ENCODE results near the gene NPAS3.

Gene NPAS3

GRCh38 chr14:33711811-33712216 is 773.1 kb downstream of the NPAS3 start:
- no peak for DNase-seq (ENCODE audit: low read depth in 2 of 2)

GRCh38 chr14:33714527-33715226 is 776.0 kb downstream of the NPAS3 start:
- no peak for DNase-seq (ENCODE audit: low read depth in 2 of 2)

GRCh38 chr14:33715227-33715528 is 776.5 kb downstream of the NPAS3 start:
- no peak for DNase-seq (ENCODE audit: low read depth in 2 of 2)

- no peak for DNase-seq (ENCODE audit: low read depth in 2 of 2)
Observed at GRCh38 chr14:33716921-33717320, 778.2 kb downstream of the NPAS3 start.

- no peak for DNase-seq (ENCODE audit: low read depth in 2 of 2)
Observed at GRCh38 chr14:33717866-33718265, 779.2 kb downstream of the NPAS3 start.

GRCh38 chr14:33720284-33720787 is 781.7 kb downstream of the NPAS3 start:
- no peak for DNase-seq (ENCODE audit: low read depth in 2 of 2)

GRCh38 chr14:33726685-33727084 is 788.0 kb downstream of the NPAS3 start:
- DNase-seq (ENCODE audit: low read depth in 2 of 2) = no peak

GRCh38 chr14:33727606-33728005 is 788.9 kb downstream of the NPAS3 start:
- DNase-seq (ENCODE audit: low read depth in 2 of 2) = no peak

- DNase-seq (ENCODE audit: low read depth in 2 of 2) = no peak
Observed at GRCh38 chr14:33728010-33728498, 789.4 kb downstream of the NPAS3 start.

GRCh38 chr14:33730156-33730555 is 791.5 kb downstream of the NPAS3 start:
- DNase-seq (ENCODE audit: low read depth in 2 of 2) = no peak

- no peak for DNase-seq (ENCODE audit: low read depth in 2 of 2)
Observed at GRCh38 chr14:33732175-33732574, 793.5 kb downstream of the NPAS3 start.

GRCh38 chr14:33733310-33733709 is 794.6 kb downstream of the NPAS3 start:
- no peak for DNase-seq (ENCODE audit: low read depth in 2 of 2)

- DNase-seq (ENCODE audit: low read depth in 2 of 2) = no peak
Observed at GRCh38 chr14:33733721-33734120, 795.0 kb downstream of the NPAS3 start.

GRCh38 chr14:33734387-33734786 is 795.7 kb downstream of the NPAS3 start:
- DNase-seq (ENCODE audit: low read depth in 2 of 2) = no peak

- DNase-seq (ENCODE audit: low read depth in 2 of 2) = no peak
Observed at GRCh38 chr14:33736299-33736825, 797.7 kb downstream of the NPAS3 start.

GRCh38 chr14:33736979-33737378 is 798.3 kb downstream of the NPAS3 start:
- no peak for DNase-seq (ENCODE audit: low read depth in 2 of 2)

- DNase-seq (ENCODE audit: low read depth in 2 of 2) = no peak
Observed at GRCh38 chr14:33737446-33737845, 798.8 kb downstream of the NPAS3 start.

GRCh38 chr14:33738029-33738428 is 799.4 kb downstream of the NPAS3 start:
- no peak for DNase-seq (ENCODE audit: low read depth in 2 of 2)

GRCh38 chr14:33738491-33738890 is 799.8 kb downstream of the NPAS3 start:
- no peak for DNase-seq (ENCODE audit: low read depth in 2 of 2)

- DNase-seq (ENCODE audit: low read depth in 2 of 2) = no peak
Observed at GRCh38 chr14:33740531-33740930, 801.9 kb downstream of the NPAS3 start.

- no peak for DNase-seq (ENCODE audit: low read depth in 2 of 2)
Observed at GRCh38 chr14:33742166-33742565, 803.5 kb downstream of the NPAS3 start.

- DNase-seq (ENCODE audit: low read depth in 2 of 2) = no peak
Observed at GRCh38 chr14:33745163-33745562, 806.5 kb downstream of the NPAS3 start.

GRCh38 chr14:33747749-33748148 is 809.1 kb downstream of the NPAS3 start:
- DNase-seq (ENCODE audit: low read depth in 2 of 2) = no peak

GRCh38 chr14:33754261-33754660 is 815.6 kb downstream of the NPAS3 start:
- DNase-seq (ENCODE audit: low read depth in 2 of 2) = no peak
